ENCODE measurements around the gene ARHGAP45. TPM values are rescaled to one million over a fixed set of nuclear protein-coding genes. Genes with fewer than 3 reads are reported as not detected.

ARHGAP45 gene
- total and polyA plus RNA-seq, 2 of the 8 experiments (the other 6 are each of a cell fraction or from before 2014, with no cell fraction given) = 31.4 to 41.8 TPM

GRCh38 chr19:1065606-1066109 is 1.3 kb upstream of the ARHGAP45 start:
- Histone ChIP-seq H2BK20ac (ENCODE audit: low read length) (0 out of 2 replicates have a peak overlapping the region, but pooled peaks have one; percentile 55), H2BK120ac (replicated peaks; ENCODE audit: low read depth, low read length) (no peak overlapping the region), H2BK12ac (ENCODE audit: low read depth, low read length) (0 out of 2 replicates have a peak overlapping the region, but pooled peaks have one; percentile 80), H2BK15ac (ENCODE audit: low read length) (peak overlapping the region; percentile 46; the same call in 1 of the 2 replicates), H4K91ac (replicated peaks; ENCODE audit: insufficient read length, low read length) (no peak overlapping the region), H4K5ac (ENCODE audit: insufficient read length, low read depth, low read length) (no peak overlapping the region), H3K4me3 (ENCODE audit: extremely low read depth in 1 of 4, insufficient read depth in 2 of 4, low read depth in 3 of 4, low read length in 4 of 4) (no peak overlapping the region), H3K9me3 (ENCODE audit: insufficient read depth in 2 of 2, low read depth in 1 of 2, low read length in 1 of 2) (peaks cover 0 to 21% of the 10 kb centered on the region in 2 experiments; a peak in 2 of 4 replicates), H3K4ac (replicated peaks; ENCODE audit: insufficient read length, low read depth, low read length) (peak overlapping the region; percentile 67), H2BK5ac (ENCODE audit: low read depth, low read length) (peak overlapping the region; percentile 60; the same call in 1 of the 2 replicates), H2AK5ac (ENCODE audit: low read depth, low read length) (peak overlapping the region; percentile 29; the same call in 1 of the 2 replicates), H3K4me2 (ENCODE audit: insufficient read depth in 1 of 2, low read depth in 2 of 2, low read length in 2 of 2) (peak overlapping the region; percentile 35 to 68; a peak in 1 of 4 replicates), H4K8ac (ENCODE audit: extremely low read depth, insufficient read depth, low read length) (no peak overlapping the region; the same call in 1 of the 2 replicates), H3K4me1 (replicated peaks in 1 of 4; ENCODE audit: control insufficient read depth in 3 of 4, insufficient read depth in 4 of 4, low read length in 3 of 4) (peaks cover 0 to 27% (median 19%) of the 10 kb centered on the region in 4 experiments; a peak in 6 of 7 replicates), H3K27ac (ENCODE audit: low read depth, low read length) (no peak overlapping the region), H3K79me2 (ENCODE audit: control insufficient read depth in 1 of 2, insufficient read depth in 2 of 2, low read length in 2 of 2) (no peaks in the 10 kb centered on the region), H3K14ac (ENCODE audit: insufficient read length) (no peak overlapping the region), H3K27me3 (replicated peaks in 1 of 4; ENCODE audit: control insufficient read depth in 3 of 4, extremely low read depth in 1 of 4, insufficient read depth in 3 of 4, low read length in 3 of 4) (peaks cover 0 to 26% (median 18%) of the 10 kb centered on the region in 4 experiments; a peak in 5 of 7 replicates), H3K9ac (replicated peaks in 1 of 4; ENCODE audit: extremely low read depth in 1 of 4, low read depth in 3 of 4, low read length in 3 of 4) (no peak overlapping the region), H3K36me3 (ENCODE audit: control insufficient read depth in 2 of 4, insufficient read depth in 4 of 4, low read length in 3 of 4) (no peaks in the 10 kb centered on the region), H3K79me1 (ENCODE audit: low read depth, low read length) (no peaks in the 10 kb centered on the region), H2AFZ (ENCODE audit: low read length) (no peak overlapping the region), H3K18ac (ENCODE audit: extremely low read depth, low read length) (peak overlapping the region; percentile 38; the same call in 1 of the 2 replicates), H3K56ac (replicated peaks; ENCODE audit: insufficient read length, low read depth, low read length) (no peak overlapping the region), H4K20me1 (replicated peaks in 1 of 2; ENCODE audit: control insufficient read depth in 1 of 2, insufficient read depth in 2 of 2, low read length in 2 of 2) (peaks cover 0 to 8% of the 10 kb centered on the region in 2 experiments), H3K23ac (ENCODE audit: insufficient read length) (no peak overlapping the region), H3K23me2 (ENCODE audit: low read depth, low read length) (peaks cover 11% of the 10 kb centered on the region; the same call in 1 of the 2 replicates)
- TF ChIP-seq PHF8 (conservative IDR thresholded peaks at IDR 0.05; ENCODE audit: low read depth, low read length) (no peak), CHD1 (IDR thresholded peaks at IDR 0.05; ENCODE audit: low read depth, low read length) (no peak), JUN (IDR thresholded peaks at IDR 0.05; ENCODE audit: low read depth, low read length) (no peak), SRF (IDR thresholded peaks at IDR 0.05; ENCODE audit: low read depth, low read length) (no peak), SIRT6 (IDR thresholded peaks at IDR 0.05; ENCODE audit: low read length) (no peak), BRCA1 (IDR thresholded peaks at IDR 0.05; ENCODE audit: low read depth, low read length) (no peak), POLR2AphosphoS5 (IDR thresholded peaks at IDR 0.05; ENCODE audit: low read depth, low read length) (0 out of 2 replicates have a peak, but pooled peaks have one; percentile 20), SP4 (IDR thresholded peaks at IDR 0.05; ENCODE audit: low read length) (no peak)
- DNase-seq (ENCODE audit: low read depth in 1 of 2, low spot score in 2 of 2) (no peak), FAIRE-seq (no peak)
- ChIA-PET CTCF (ENCODE audit: partially characterized antibody) (interaction anchor here (0.9 to 5.2 kb wide), 15 partner anchors 9 to 387 kb away, joined by 3 to 54 read pairs (median 4); partner anchors contain the start of genes ABCA7 and ATP5F1D), POLR2A (ENCODE audit: partially characterized antibody) (interaction anchor here (0.5 to 6.9 kb wide), 15 partner anchors 9 to 290 kb away, joined by 3 to 97 read pairs (median 5); partner anchors contain the start of genes CIRBP, CNN2, GPX4 and RNU6-2)
- WGBS, 2 experiments (ENCODE audit: extremely low coverage in 1 of 2, insufficient coverage in 1 of 2, insufficient read length in 1 of 2, insufficient replicate concordance in 2 of 2, low coverage in 1 of 2, low lambda C conversion rate in 2 of 2, missing lambda C conversion rate in 1 of 2) = 79% methylated on average over 17 of the region's 17 CpGs; no CpG with 5 or more reads in 1 of the 2 experiments
